Kidney glomerular epithelial cell (primary cell): ENCODE data around the gene PSMB10.

ENCODE experiments used
- DNase-seq: peaks from one replicate; lab custom pipeline; 2025; lab: John Stamatoyannopoulos, UW

PSMB10 gene

DNA sequence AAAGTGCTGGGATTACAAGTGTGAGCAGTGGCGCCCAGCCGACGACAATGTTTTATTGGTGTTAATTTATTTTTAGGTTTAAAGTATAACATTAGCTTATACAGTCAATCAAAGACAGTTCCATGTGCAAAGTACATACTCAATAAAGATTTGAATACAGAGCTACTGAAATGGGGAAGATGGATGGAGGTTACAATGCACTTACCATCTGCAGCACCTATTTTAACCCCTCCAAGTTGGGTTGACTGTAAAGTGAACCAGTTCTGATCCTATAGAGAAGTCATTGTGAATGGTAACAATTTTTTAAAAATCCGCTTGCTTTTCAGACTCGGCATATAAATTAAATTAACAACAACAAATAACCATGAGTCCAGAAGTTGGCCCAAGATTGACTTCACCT lies 44.3 kb downstream of the PSMB10 start:
- no peak for DNase-seq

DNA sequence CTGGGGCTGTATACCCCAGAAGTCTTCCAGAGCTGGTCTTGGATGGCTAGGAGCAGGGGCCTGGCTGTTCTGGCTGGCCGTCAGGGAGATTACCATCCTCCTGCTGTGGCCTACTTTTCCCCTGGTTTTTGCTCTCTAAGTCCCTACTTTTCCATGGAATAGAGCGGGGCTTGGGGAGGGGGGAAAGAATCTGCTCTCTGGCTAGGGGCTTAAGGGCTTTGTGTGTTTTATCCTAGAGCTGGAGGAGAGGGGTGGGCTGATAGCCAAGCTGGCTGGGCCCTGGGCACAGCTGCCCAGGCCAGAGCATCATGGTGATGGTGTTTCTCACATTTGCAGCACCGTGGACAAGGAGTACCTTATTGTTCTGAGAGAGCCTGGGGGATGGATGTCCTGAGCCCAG lies 48.3 kb downstream of the PSMB10 start:
- no peak for DNase-seq

DNA sequence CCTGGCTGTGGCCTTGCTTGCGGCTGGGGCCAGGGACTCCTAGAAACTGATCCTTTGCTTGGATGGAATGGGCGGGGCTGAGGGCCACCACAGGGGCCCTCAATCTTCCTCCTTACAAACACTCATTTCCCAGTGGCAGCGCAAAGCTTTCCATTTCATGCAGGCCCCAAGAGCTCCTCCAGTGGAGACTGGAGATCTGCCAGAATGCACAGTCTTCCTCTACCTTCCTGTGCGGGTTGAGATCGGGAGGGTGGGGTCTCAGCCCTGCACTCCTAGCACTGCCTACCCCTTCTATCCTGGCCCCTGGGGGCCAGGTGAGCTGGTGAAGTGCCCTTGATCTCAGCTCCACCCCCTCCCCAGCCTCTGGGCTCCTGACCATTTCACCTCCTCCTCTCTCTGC lies 50.3 kb downstream of the PSMB10 start:
- no peak for DNase-seq

DNA sequence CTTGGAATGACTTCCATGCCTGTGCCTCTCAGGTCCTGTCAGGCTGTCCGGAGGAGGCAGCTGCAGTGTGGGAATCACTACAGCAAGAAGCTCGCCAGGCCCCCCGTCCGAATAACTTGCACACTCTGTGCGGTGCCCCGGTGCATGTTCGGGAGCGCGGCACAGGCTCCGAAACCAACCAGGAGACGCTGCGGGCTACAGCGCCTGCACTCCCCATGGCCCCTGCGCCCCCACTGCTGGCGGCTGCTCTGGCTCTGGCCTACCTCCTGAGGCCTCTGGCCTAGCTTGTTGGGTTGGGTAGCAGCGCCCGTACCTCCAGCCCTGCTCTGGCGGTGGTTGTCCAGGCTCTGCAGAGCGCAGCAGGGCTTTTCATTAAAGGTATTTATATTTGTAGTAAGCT lies 50.7 kb downstream of the PSMB10 start:
- DNase-seq: no peak

DNA sequence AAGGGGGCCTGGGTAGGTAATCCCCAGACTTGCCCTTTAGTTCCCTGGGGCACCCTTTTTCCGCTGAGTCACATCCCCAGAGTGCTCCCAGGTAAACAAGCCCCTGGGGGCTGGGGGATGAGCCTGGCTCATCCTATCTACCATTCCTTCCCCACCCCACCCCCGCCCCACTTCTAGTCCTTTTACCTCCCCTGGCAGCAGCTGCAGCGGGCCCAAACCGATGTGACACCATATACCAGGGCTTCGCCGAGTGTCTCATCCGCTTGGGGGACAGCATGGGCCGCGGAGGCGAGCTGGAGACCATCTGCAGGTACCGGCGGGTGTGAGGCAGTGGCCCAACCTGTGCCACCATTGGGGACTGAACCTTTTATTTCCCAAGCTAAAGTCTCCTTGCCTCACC lies 51.1 kb downstream of the PSMB10 start:
- no peak for DNase-seq

DNA sequence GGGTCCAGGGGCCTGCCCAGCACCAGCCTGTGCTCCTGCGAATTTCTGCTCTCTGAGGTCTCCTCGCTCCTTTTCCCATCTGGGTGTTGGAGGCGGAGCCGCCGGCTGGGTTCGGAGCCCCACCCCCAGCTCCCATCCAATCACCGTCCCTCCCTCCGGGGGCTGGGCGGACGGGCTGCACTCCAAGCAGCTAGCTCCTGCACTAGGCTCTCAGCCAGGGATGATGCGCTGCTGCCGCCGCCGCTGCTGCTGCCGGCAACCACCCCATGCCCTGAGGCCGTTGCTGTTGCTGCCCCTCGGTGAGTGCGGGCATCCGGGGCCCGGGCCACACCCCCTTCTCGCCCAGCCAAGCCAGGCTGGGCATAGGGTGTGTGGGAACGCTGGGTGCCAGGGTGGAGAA lies 52.0 kb downstream of the PSMB10 start, which contains the start of gene NRN1L:
Gene NRN1L (plus strand): TSS at position 202 of the 400 bp plus-strand sequence. CDS start 19 bp downstream, at position 221.
- DNase-seq: no peak
